Hepatocyte (in vitro differentiated cells): Measurements from ENCODE around the gene CCN5.

Experiments
- CTCF ChIP-seq: fragments of 200-600 bp; sonication (generic); IDR thresholded peaks from 2 replicates; pipeline ENCODE4 v1.5.1; 2016; ENCODE audit warnings: antibody characterized with exemption, mild to moderate bottlenecking; ENCODE audit not compliant: poor library complexity
- EZH2 ChIP-seq: fragments of 200-600 bp; sonication (generic); IDR thresholded peaks from 2 replicates; pipeline ENCODE4 v1.6.1; 2016; ENCODE audit warnings: antibody characterized with exemption, mild to moderate bottlenecking, borderline replicate concordance
- EZH2phosphoT487 ChIP-seq: fragments of 200-600 bp; sonication (generic); IDR thresholded peaks from one replicate; pipeline ENCODE4 v1.6.1; 2018; ENCODE audit warnings: antibody characterized with exemption, mild to moderate bottlenecking, low read depth, moderate library complexity; ENCODE audit not compliant: unreplicated experiment, severe bottlenecking

- TF ChIP-seq CTCF = peak; percentile 15
- TF ChIP-seq EZH2 = no peak
- no peak for TF ChIP-seq EZH2phosphoT487
Measured at GRCh38 chr20:44717986-44718385, 2.8 kb downstream of the CCN5 start.
